PC-9 (cell line): ENCODE data around the gene ARHGAP6.

ENCODE experiments used
- CTCF ChIP-seq: fragments of 200-600 bp; sonication (generic); conservative IDR thresholded peaks from 2 replicates; pipeline ENCODE4 v1.6.1; 2017; ENCODE audit warnings: mixed run types, antibody characterized with exemption, mild to moderate bottlenecking, moderate library complexity
- EZH2 ChIP-seq: fragments of 200-600 bp; sonication (generic); IDR thresholded peaks from 2 replicates; pipeline ENCODE4 v1.8.0; 2017; ENCODE audit warnings: antibody characterized with exemption, low read depth

DNA sequence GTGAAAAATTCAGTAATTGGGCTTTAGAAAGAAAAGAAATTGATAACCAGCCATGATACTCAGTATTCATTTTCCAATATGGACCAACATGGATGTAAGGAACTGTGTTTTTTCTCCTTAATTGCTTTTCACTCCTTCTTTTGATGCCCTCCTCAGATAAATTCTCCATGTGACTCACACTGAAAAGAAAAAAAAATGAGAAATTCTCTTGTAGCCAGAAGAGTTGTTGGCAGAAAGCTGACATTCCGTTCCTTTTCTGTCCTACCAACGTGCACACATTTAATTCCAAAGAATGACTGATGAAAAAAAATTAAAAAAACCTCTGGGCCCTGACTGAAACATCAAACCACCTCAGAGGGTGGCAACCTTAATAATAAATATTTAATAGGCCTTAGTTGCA, 219.4 kb downstream of the ARHGAP6 start:
- TF ChIP-seq CTCF (no peak), EZH2 (no peak)
